Tibial nerve (tissue), 4 donors: ENCODE data around the gene ETV6. TPM values are rescaled to one million over a fixed set of nuclear protein-coding genes. Genes with fewer than 3 reads are reported as not detected.
"Not testable (repeated sequence)": the region's sequence is repeated elsewhere in the genome, so short reads cannot be mapped to it uniquely, and the experiment has no call there.

Experiments
- DNase-seq, 2 donors: peaks; one replicate each; pipeline ENCODE4 v3.0.0-alpha.2; 2019; ENCODE audit warnings: low spot score in 2 of 2
- H3K27ac ChIP-seq, 4 donors: fragments of 200-600 bp; sonication (generic) in 3 of 4; one replicate each; pipeline ENCODE4 v1.5.1; 2017 to 2019; ENCODE audit warnings: mild to moderate bottlenecking in 1 of 4
- H3K27me3 ChIP-seq, 2 donors: fragments of 200-600 bp; sonication (generic) in 1 of 2; one replicate each; pipeline versions ENCODE4 v1.5.1 to v1.6.0; 2017 to 2019
- H3K36me3 ChIP-seq, 3 donors: fragments of 200-600 bp; sonication (generic); one replicate each; pipeline ENCODE4 v1.5.1; 2018 to 2019
- H3K4me1 ChIP-seq, 4 donors: fragments of 200-600 bp; sonication (generic) in 3 of 4; one replicate each; pipeline ENCODE4 v1.5.1; 2017 to 2019
- H3K4me3 ChIP-seq, 4 donors: fragments of 200-600 bp; sonication (generic) in 3 of 4; one replicate each; pipeline ENCODE4 v1.5.1; 2017 to 2019; ENCODE audit warnings: mild to moderate bottlenecking in 1 of 4, moderate library complexity in 1 of 4
- H3K9me3 ChIP-seq, 4 donors: fragments of 200-600 bp; sonication (generic) in 3 of 4; one replicate each; pipeline ENCODE4 v1.5.1; 2017 to 2019
- CTCF ChIP-seq, 5 experiments: fragments of 200-600 bp in 3 of 5; fragments of 450-650 bp in 2 of 5; sonication (generic) in 3 of 5; IDR thresholded peaks; one replicate each; pipeline ENCODE4 v1.5.1; 2016 to 2019; ENCODE audit warnings: antibody characterized with exemption in 5 of 5, mild to moderate bottlenecking in 3 of 5, moderate library complexity in 2 of 5
- EP300 ChIP-seq, 2 donors: sonication (generic); formaldehyde crosslinking; IDR thresholded peaks; one replicate each; pipeline ENCODE4 v1.6.1; 2017; ENCODE audit warnings: antibody characterized with exemption in 2 of 2, mild to moderate bottlenecking in 1 of 2
- POLR2A ChIP-seq, 2 donors: fragments of 450-650 bp; IDR thresholded peaks; one replicate each; pipeline ENCODE4 v1.6.1; 2017; ENCODE audit warnings: antibody characterized with exemption in 2 of 2, mild to moderate bottlenecking in 2 of 2, moderate library complexity in 2 of 2
- WGBS, 2 donors: methylation state at CpG; one replicate each; pipeline ENCODE4 v1.1.5; 2018; 5-methylcytosine and 5-hydroxymethylcytosine counted together
- total RNA-seq, 4 donors: library from RNA; depleted of rRNA; stranded (reverse); fragments of >200 nt; gene quantifications; one replicate each; pipeline ENCODE4 v1.1.0, GENCODE V29; 2016

Gene ETV6
- total RNA-seq, 4 donors from 2014 or later = 6.7 to 14.1 (median 8.3) TPM

DNA sequence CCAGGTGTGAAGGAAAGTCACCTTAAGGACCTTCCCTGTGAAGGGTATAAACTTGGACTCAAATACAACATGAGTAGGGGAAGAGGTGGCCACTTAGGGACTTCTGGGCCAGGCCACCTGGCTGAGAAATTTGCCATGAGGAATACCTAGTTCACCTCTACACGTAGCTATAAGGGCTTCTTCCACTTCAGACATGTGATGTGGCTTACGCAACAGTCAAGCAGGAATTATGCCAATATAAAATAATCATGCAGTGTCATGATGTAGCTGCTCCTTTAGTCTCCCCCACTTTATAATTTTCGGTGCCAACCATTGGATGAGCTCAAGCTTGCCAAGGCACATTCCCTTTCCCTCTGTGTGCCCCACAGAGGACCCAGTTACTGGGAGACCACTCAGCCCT, 254.7 kb downstream of the ETV6 start:
- H3K27ac ChIP-seq = no peak overlapping the region
- H3K4me3 ChIP-seq = no peak overlapping the region
- no peaks in the 10 kb centered on the region for H3K4me1 ChIP-seq
- no peak for TF ChIP-seq POLR2A (IDR thresholded peaks at IDR 0.05)
- TF ChIP-seq EP300 (IDR thresholded peaks at IDR 0.05) = no peak
- no peak for TF ChIP-seq CTCF (IDR thresholded peaks at IDR 0.05)
- WGBS, 2 donors = 92 to 95% methylated on average over 3 of the region's 3 CpGs
- H3K9me3 ChIP-seq = peaks cover 0 to 27% (median 5%) of the 10 kb centered on the region in 4 donors
- no peaks in the 10 kb centered on the region for H3K27me3 ChIP-seq
- DNase-seq = no peak
- H3K36me3 ChIP-seq = no peaks in the 10 kb centered on the region

GRCh38 chr12:11905534-11905933, 256.1 kb downstream of the ETV6 start:
- DNase-seq = no peak
- Histone ChIP-seq H3K27ac (no peak overlapping the region), H3K9me3 (peaks cover 0 to 35% (median 5%) of the 10 kb centered on the region in 4 donors), H3K4me3 (no peak overlapping the region), H3K36me3 (no peaks in the 10 kb centered on the region), H3K27me3 (no peaks in the 10 kb centered on the region), H3K4me1 (no peaks in the 10 kb centered on the region)
- TF ChIP-seq EP300 (IDR thresholded peaks at IDR 0.05) (no peak), POLR2A (IDR thresholded peaks at IDR 0.05) (no peak), CTCF (IDR thresholded peaks at IDR 0.05) (no peak)

GRCh38 chr12:11906286-11906935, 256.9 kb downstream of the ETV6 start:
- Histone ChIP-seq H3K4me3 (no peak overlapping the region), H3K27ac (no peak overlapping the region), H3K4me1 (no peaks in the 10 kb centered on the region), H3K36me3 (no peaks in the 10 kb centered on the region), H3K27me3 (no peaks in the 10 kb centered on the region), H3K9me3 (peaks cover 0 to 35% (median 5%) of the 10 kb centered on the region in 4 donors)
- 61 to 63% methylated on average over 5 of the region's 5 CpGs for WGBS, 2 donors
- DNase-seq = no peak
- TF ChIP-seq POLR2A (IDR thresholded peaks at IDR 0.05) (no peak), CTCF (IDR thresholded peaks at IDR 0.05) (no peak), EP300 (IDR thresholded peaks at IDR 0.05) (no peak)

DNA sequence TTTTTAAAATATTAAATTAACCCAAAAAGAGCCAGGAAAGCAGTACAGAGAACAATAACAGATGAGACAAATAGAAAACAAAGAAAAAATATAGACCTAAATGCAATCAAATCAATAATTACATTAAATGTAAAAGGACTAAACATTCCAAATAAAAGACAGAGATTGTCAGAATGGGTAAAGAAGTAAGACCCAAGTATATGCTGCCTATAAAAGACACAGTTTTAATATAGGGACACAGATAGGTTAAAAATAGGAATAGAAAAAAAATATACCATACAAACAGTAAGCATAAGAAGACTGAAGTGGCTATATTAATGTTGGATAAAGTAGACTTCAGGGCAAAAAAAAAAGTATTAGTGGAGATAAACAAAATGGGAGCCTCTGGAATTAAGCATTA, 258.2 kb downstream of the ETV6 start:
- no peak overlapping the region for H3K4me3 ChIP-seq
- TF ChIP-seq CTCF (IDR thresholded peaks at IDR 0.05) (no peak), EP300 (IDR thresholded peaks at IDR 0.05) (no peak), POLR2A (IDR thresholded peaks at IDR 0.05) (no peak)
- DNase-seq = no peak
- no peaks in the 10 kb centered on the region for H3K4me1 ChIP-seq
- H3K27ac ChIP-seq = no peak overlapping the region
- H3K9me3 ChIP-seq = peaks cover 0 to 35% (median 5%) of the 10 kb centered on the region in 4 donors
- no peaks in the 10 kb centered on the region for H3K36me3 ChIP-seq
- H3K27me3 ChIP-seq = no peaks in the 10 kb centered on the region

DNA sequence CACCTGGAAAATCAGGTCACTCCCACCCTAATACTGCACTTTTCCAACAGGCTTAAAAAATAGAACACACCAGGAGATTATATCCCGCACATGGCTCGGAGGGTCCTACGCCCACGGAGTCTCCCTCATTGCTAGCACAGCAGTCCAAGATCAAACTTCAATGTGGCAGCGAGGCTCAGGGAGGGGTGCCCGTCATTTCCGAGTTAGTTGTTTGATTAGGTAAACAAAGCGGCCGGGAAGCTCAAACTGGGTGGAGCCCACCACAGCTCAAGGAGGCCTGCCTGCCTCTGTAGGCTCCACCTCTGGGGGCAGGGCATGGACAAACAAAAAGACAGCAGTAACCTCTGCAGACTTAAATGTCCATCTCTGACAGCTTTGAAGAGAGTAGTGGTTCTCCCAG, 259.9 kb downstream of the ETV6 start:
- 84 to 89% methylated on average over 9 of the region's 9 CpGs for WGBS, 2 donors
- H3K36me3 ChIP-seq, H3K4me1 ChIP-seq, DNase-seq, H3K4me3 ChIP-seq, H3K27ac ChIP-seq, H3K27me3 ChIP-seq: not testable (repeated sequence)
- peaks cover 0 to 35% (median 5%) of the 10 kb centered on the region in 4 donors for H3K9me3 ChIP-seq

- Histone ChIP-seq H3K4me3 (no peak overlapping the region), H3K4me1 (no peaks in the 10 kb centered on the region), H3K27me3 (no peaks in the 10 kb centered on the region), H3K36me3 (no peaks in the 10 kb centered on the region), H3K27ac (no peak overlapping the region), H3K9me3 (no peaks in the 10 kb centered on the region)
- no peak for TF ChIP-seq EP300 (IDR thresholded peaks at IDR 0.05)
- TF ChIP-seq POLR2A (IDR thresholded peaks at IDR 0.05) = no peak
- no peak for TF ChIP-seq CTCF (IDR thresholded peaks at IDR 0.05)
- 90 to 94% methylated on average over 1 of the region's 1 CpG for WGBS, 2 donors
- no peak for DNase-seq
Measured at GRCh38 chr12:11916113-11916512, 266.6 kb downstream of the ETV6 start.
